Heart right ventricle (tissue), 16 donors: Measurements from ENCODE around the gene NELFB. TPM values are rescaled to one million over a fixed set of nuclear protein-coding genes. Genes with fewer than 3 reads are reported as not detected.
A peak's percentile ranks its signal among the peaks of the same experiment; 100 is the strongest.

Experiments used
- ATAC-seq, 8 donors: fragments of 200-7000 bp; cut with Tn5 transposase; one replicate each; pipeline ENCODE4 v1.9.1; 2020; ENCODE audit warnings: mild to moderate bottlenecking in 8 of 8, moderate library complexity in 8 of 8, moderate number of reproducible peaks in 1 of 8
- DNase-seq, 2 donors: peaks; one replicate each; pipeline ENCODE4 v3.0.0-alpha.2; 2020
- H3K27ac ChIP-seq, 10 donors: fragments of 200-600 bp; sonication (generic) in 2 of 10; one replicate each; pipeline versions ENCODE4 v1.5.0 to v1.8.0; 2020 to 2022; ENCODE audit warnings: mild to moderate bottlenecking in 3 of 10
- H3K27me3 ChIP-seq, 7 donors: fragments of 200-600 bp; one replicate each; pipeline ENCODE4 v1.8.0; 2021 to 2022; ENCODE audit warnings: mild to moderate bottlenecking in 2 of 7
- H3K36me3 ChIP-seq, 9 donors: fragments of 200-600 bp; sonication (generic) in 1 of 9; one replicate each; pipeline versions ENCODE4 v1.5.0 to v1.8.0; 2020 to 2022; ENCODE audit warnings: mild to moderate bottlenecking in 2 of 9
- H3K4me1 ChIP-seq, 9 donors: fragments of 200-600 bp; sonication (generic) in 1 of 9; one replicate each; pipeline versions ENCODE4 v1.5.0 to v1.8.0; 2020 to 2022; ENCODE audit warnings: mild to moderate bottlenecking in 4 of 9
- H3K4me3 ChIP-seq, 10 donors: fragments of 200-600 bp; sonication (generic) in 2 of 10; one replicate each; pipeline versions ENCODE4 v1.5.0 to v1.8.0; 2020 to 2022; ENCODE audit warnings: mild to moderate bottlenecking in 7 of 10, moderate library complexity in 2 of 10
- H3K9me3 ChIP-seq, 11 donors: fragments of 200-600 bp in 10 of 11; sonication (generic) in 2 of 11; one replicate each; pipeline versions ENCODE4 v1.5.0 to v1.8.0; 2013 to 2022; ENCODE audit warnings: mild to moderate bottlenecking in 2 of 11, control low read depth in 1 of 11, moderate library complexity in 1 of 11
- CTCF ChIP-seq, 9 donors: fragments of 200-600 bp; sonication (generic) in 2 of 9; IDR thresholded peaks; one replicate each; pipeline versions ENCODE4 v1.5.0 to v1.8.0; 2021 to 2022; ENCODE audit warnings: antibody characterized with exemption in 9 of 9, mild to moderate bottlenecking in 5 of 9, moderate library complexity in 1 of 9
- WGBS, 2 donors: extraction: QIAGEN DNeasy Blood & Tissue Kit; methylation state at CpG; one replicate each; pipeline ENCODE4 v1.1.7; 2013; ENCODE audit warnings: inconsistent platforms in 1 of 2; 5-methylcytosine and 5-hydroxymethylcytosine counted together
- intact Hi-C, 10 donors: fragments of 100-400 bp; cut with DNase I; formaldehyde crosslinking; loops; one replicate each; pipeline versions ENCODE4 v1.11.1 to v1.14.2; 2022
- long read RNA-seq, 3 donors: library from polyadenylated mRNA; unstranded; transcript quantifications; one replicate each; pipeline ENCODE4 v2.0.0, GENCODE V29; 2020 to 2021
- polyA plus RNA-seq, 2 donors: library from polyadenylated mRNA; stranded (reverse); fragments of 200-250 nt; gene quantifications; one replicate each; pipeline ENCODE4 v1.2.3, GENCODE V29; 2013
- total RNA-seq, 10 donors: library from RNA; stranded (reverse); fragmentation: NEBNext Ultra II Directional in 3 of 10; extraction: Animal tissue kit (Norgen Biotek cat#: 25700) in 3 of 10; gene quantifications; one replicate each; pipeline versions ENCODE4 v1.2.1 to v1.2.4, GENCODE V29; 2021 to 2023
- donor health status: Arrhythmogenic right ventricular cardiomyopathy.
- donor health status: ischemic (EF 13 %, LVEDD 7.1; RV severe dilation, severe dysfunction).
- donor health status: healthy with polysubstance abuse.
- donor health status: DM: no; HTN: yes; CAD: no.
- donor health status: DM: no; HTN: no; CAD: no.
- donor health status: ischemic (EF 25% LVEDD 6.9; RV normal size, moderate dysfunction).
- donor health status: ischemic (EF 25% LVEDD 5.7; RV mildly dilated, moderate dysfunction).
- donor health status: healthy.
- donor health status: DM: yes; HTN: yes; CAD: no.
- donor health status: Ischemic cardiomyopathy.
- donor health status: ischemic (EF 35%, LVEDD 5.7; RV mildly dilated, moderate dysfunction).
- donor health status: nonischemic (EF 11% LVEDD 7.7; RV severe dilation, severe dysfunction).
- donor health status: DM: yes; HTN: yes; CAD: no.
- donor health status: PGD.
- donor health status: ischemic (EF 29% LVEDD 5.4; RV normal size, mild dysfunction).
- donor health status: nonischemic (EF 23%, LVEDD 6.1; RV moderate dilation, normal function).

The NELFB gene
- 10 to 100 TPM; 31.6 to 47.1 (median 39.2) TPM for total RNA-seq
- polyA plus RNA-seq: 10 to 100 TPM; 31.5 to 52.9 TPM
- long read RNA-seq, donor 1, transcript NELFB-201 (13 exons, 2,698 nt): major isoform, 179 of 212 reads
- long read RNA-seq, donor 1, partial matches to known transcripts: 12 of 212 reads
- long read RNA-seq, donor 1, other reads (novel, unspliced or antisense): 21 of 212 reads
- long read RNA-seq, donor 2, transcript NELFB-201 (13 exons, 2,698 nt): major isoform, 129 of 158 reads
- long read RNA-seq, donor 2, partial matches to known transcripts: 18 of 158 reads
- long read RNA-seq, donor 2, other reads (novel, unspliced or antisense): 11 of 158 reads
- long read RNA-seq, donor 3, transcript NELFB-201 (13 exons, 2,698 nt): major isoform, 13 of 36 reads
- long read RNA-seq, donor 3, partial matches to known transcripts: 20 of 36 reads
- long read RNA-seq, donor 3, other reads (novel, unspliced or antisense): 3 of 36 reads

DNA sequence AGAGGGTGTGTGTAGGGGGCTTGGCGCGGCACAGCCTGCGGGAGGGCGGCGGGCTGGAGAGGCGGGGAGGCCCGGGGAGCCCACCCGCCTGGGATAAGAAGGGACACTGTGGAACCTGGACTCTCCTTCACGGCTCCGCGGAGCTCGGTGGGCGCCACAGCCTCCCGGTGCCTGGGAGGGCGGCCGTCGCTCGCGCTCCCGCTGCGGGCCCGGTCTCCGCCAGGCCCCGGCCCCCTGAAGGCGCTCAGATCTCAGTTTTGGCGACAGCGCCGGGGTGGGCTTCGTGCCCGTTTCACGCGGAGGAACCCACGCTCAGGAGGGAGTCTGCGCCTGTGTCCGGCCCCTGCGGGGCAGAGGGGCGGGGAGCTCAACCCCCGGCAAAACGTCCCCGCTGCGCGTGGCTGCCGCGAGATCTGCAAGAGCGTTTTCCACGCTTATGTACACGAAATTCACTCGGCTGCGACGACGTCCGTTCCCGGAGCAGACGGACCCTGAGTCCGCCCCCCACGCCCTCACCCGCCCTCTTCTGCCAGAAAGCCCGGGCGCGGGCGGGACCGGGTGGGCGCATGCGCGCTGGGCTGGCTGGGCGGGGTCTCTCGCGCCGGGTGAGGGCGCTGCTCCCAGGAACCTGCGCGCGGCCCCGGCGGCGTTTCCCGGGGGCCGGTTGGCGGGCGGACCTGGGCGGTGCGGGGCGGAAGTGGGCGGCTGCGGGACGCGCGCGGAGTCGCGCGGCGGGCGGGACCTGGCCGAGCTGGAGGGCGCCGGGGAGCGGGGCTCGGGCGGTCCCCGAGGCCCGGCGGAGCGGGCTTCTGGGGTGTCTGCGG, at the start of gene NELFB:
Gene NELFB (plus strand): TSS at position 704 of the 824 bp plus-strand sequence.
- ATAC-seq (peak; percentile 80 to 94 (median 90)), DNase-seq (peak; percentile 93 to 97)
- no peaks in the 10 kb centered on the region for H3K9me3 ChIP-seq
- TF ChIP-seq CTCF (IDR thresholded peaks at IDR 0.05): peak in 4 of 9 donors; percentile 17 to 37 (median 26)
- peaks cover 0 to 39% (median 16%) of the 10 kb centered on the region in 9 donors for H3K36me3 ChIP-seq
- 1% methylated on average over 87 to 105 of the region's 105 CpGs for WGBS, 2 donors
- peak within 1 kb of the TSS; percentile 85 to 100 (median 98) for H3K4me3 ChIP-seq
- peak within 1 kb of the TSS; percentile 68 to 94 (median 86) for H3K27ac ChIP-seq
- no peaks in the 10 kb centered on the region for H3K27me3 ChIP-seq
- intact Hi-C loops: no loop called here
- H3K4me1 ChIP-seq: peaks cover 15 to 42% (median 34%) of the 10 kb centered on the region in 9 donors

DNA sequence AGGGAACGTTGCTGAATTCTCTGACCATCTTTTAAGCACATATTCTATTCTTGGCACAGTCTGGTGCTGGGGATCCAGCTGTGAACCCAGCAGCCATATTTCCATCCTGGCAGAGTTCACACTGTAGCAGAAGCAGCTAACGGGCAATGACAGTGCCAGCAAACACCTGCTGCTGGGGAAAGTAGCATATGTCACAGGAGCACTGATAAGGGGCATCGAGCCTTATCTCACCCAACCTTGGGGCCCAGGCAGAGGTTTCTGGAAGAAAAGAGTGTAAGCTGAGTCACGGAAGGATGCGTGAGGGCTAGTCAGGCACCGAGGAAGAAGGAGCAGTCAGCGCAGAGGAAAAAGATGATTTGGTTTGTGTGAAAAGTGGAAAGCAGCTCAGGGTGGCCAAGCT, 48.5 kb upstream of the NELFB start:
- intact Hi-C loops: no loop called here
- DNase-seq: no peak
- Histone ChIP-seq H3K27ac (no peak overlapping the region), H3K4me3 (peak overlapping the region in 7 of 10 donors; percentile 75 to 96 (median 87)), H3K9me3 (no peaks in the 10 kb centered on the region), H3K4me1 (peaks cover 20 to 52% (median 48%) of the 10 kb centered on the region in 9 donors), H3K27me3 (no peaks in the 10 kb centered on the region), H3K36me3 (peaks cover 0 to 26% (median 0%) of the 10 kb centered on the region in 9 donors)
- TF ChIP-seq CTCF (IDR thresholded peaks at IDR 0.05): no peak
- WGBS, 2 donors: 70 to 73% methylated on average over 7 of the region's 7 CpGs
- no peak for ATAC-seq

DNA sequence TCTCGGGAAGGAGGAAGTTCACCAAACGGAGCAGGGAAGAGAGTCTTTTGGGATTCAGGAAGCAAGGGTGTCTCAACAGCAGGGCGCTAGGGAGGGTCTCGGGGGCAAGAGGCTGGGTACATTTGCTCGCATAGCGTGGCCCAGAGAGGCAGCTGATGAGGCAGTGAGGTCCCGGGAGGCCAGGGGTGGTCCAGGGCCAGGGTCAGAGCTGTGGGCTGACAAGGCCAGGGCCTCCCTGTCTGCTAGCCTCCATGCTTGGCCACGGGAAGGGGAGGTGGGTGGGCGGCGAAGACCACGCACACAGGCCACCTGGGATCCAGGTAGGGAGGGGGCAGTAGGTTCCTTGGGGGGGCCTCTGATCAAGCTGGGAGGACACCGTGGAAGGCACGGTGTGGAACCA, 43.6 kb upstream of the NELFB start:
- ATAC-seq (no peak), DNase-seq (no peak)
- intact Hi-C loops: no loop called here
- WGBS, 2 donors: 78 to 85% methylated on average over 13 of the region's 13 CpGs
- Histone ChIP-seq H3K9me3 (no peaks in the 10 kb centered on the region), H3K36me3 (peaks cover 0 to 50% (median 0%) of the 10 kb centered on the region in 9 donors), H3K27ac (no peak overlapping the region), H3K4me1 (peaks cover 0 to 10% (median 6%) of the 10 kb centered on the region in 9 donors), H3K4me3 (no peak overlapping the region), H3K27me3 (no peaks in the 10 kb centered on the region)
- no peak for TF ChIP-seq CTCF (IDR thresholded peaks at IDR 0.05)

DNA sequence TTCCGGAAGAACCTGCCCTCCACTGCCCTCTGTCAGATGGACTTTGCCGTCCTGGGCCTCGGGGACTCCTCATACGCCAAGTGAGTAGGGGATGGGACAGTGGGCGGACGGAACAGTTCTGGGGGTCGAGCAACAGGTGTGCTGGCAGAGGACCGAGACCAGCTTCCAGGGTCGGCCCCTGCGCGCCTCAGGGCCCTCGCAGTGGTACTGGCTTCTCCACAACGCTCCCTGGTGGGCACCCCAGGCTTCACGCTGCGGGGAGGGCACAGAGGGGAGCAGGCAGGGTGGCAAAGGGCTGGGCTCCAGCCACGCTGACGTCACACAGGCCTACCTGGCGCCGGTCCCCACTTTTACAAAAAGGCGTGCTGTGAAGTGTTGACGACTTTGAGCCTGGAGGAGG, 42.6 kb upstream of the NELFB start:
- Histone ChIP-seq H3K27ac (no peak overlapping the region), H3K36me3 (peaks cover 0 to 52% (median 0%) of the 10 kb centered on the region in 9 donors), H3K4me1 (peaks cover 0 to 9% (median 5%) of the 10 kb centered on the region in 9 donors), H3K27me3 (no peaks in the 10 kb centered on the region), H3K9me3 (no peaks in the 10 kb centered on the region), H3K4me3 (no peak overlapping the region)
- no peak for DNase-seq
- no peak for TF ChIP-seq CTCF (IDR thresholded peaks at IDR 0.05)
- ATAC-seq: no peak
- 83 to 84% methylated on average over 21 of the region's 21 CpGs for WGBS, 2 donors
- intact Hi-C loops: no loop called here
